GM12878 (cell line): ENCODE data around the gene MCF2L2. TPM values are rescaled to one million over a fixed set of nuclear protein-coding genes. Genes with fewer than 3 reads are reported as not detected.

ENCODE experiments used
- ATAC-seq: fragments of 200-7000 bp; cut with Tn5 transposase; 3 replicates; pipeline ENCODE4 v1.9.1; 2020; ENCODE audit warnings: mild to moderate bottlenecking, moderate library complexity
- BruUV-seq: library from RNA; stranded (reverse); fragments of 400-500 nt; replicated peaks from 2 replicates; lab custom pipeline; 2021; lab: Mats Ljungman, UMichigan
- CTCF ChIA-PET: fragments of 300-600 bp; sonication (Branson Sonifier 250); formaldehyde crosslinking; extraction: SDS; loops from one replicate; lab custom pipeline; 2021; ENCODE audit warnings: inconsistent platforms; lab: Yijun Ruan, JAX
- POLR2A ChIA-PET: fragments of 350-600 bp; formaldehyde crosslinking; extraction: SDS; loops from one replicate; lab custom pipeline; 2021; ENCODE audit warnings: inconsistent platforms; lab: Charles Lee
- RAD21 ChIA-PET: fragments of 300-600 bp; sonication (Branson Sonifier 250); formaldehyde crosslinking; loops from one replicate; lab custom pipeline; 2023; ENCODE audit warnings: antibody characterized with exemption; ENCODE audit not compliant: unreplicated experiment; lab: Charles Lee
- SMC1A ChIA-PET: fragments of 300-600 bp; sonication (Branson Sonifier 250); formaldehyde crosslinking; loops from one replicate; lab custom pipeline; 2023; ENCODE audit not compliant: unreplicated experiment, uncharacterized antibody; lab: Charles Lee
- DNase-seq: peaks from one replicate; pipeline ENCODE4 v3.0.0-alpha.2; 2011; ENCODE audit warnings: low read depth, low spot score
- FAIRE-seq: peaks from 3 replicates; lab custom pipeline; 2011; peaks lifted over from hg19 to GRCh38; lab: Jason Lieb, UNC
- H2AFZ ChIP-seq: 2 replicates; pipeline ENCODE4 v1.6.0; 2011; ENCODE audit warnings: low read depth, low read length, control low read depth; ENCODE audit not compliant: control insufficient read depth
- H3K27ac ChIP-seq: 2 replicates; pipeline ENCODE4 v1.5.1; 2011; ENCODE audit warnings: control low read depth; ENCODE audit not compliant: control insufficient read depth, insufficient read depth
- H3K27me3 ChIP-seq, 2 experiments: replicated peaks in 1 of 2; 2 replicates each; pipeline versions ENCODE4 v1.6.0 to v1.6.1; 2011; ENCODE audit warnings: low read length in 1 of 2; ENCODE audit not compliant: control insufficient read depth in 2 of 2, insufficient read depth in 2 of 2
- H3K36me3 ChIP-seq, 2 experiments: 2 replicates each; pipeline ENCODE4 v1.5.1; 2011; ENCODE audit warnings: low read length in 1 of 2; ENCODE audit not compliant: control insufficient read depth in 2 of 2, insufficient read depth in 2 of 2
- H3K4me1 ChIP-seq: 2 replicates; pipeline ENCODE4 v1.6.1; 2011; ENCODE audit warnings: mild to moderate bottlenecking, low read length, moderate library complexity, mixed read lengths; ENCODE audit not compliant: control insufficient read depth, insufficient read depth
- H3K4me2 ChIP-seq: 2 replicates; pipeline ENCODE4 v1.6.0; 2011; ENCODE audit warnings: control low read depth; ENCODE audit not compliant: control insufficient read depth, insufficient read depth
- H3K4me3 ChIP-seq: fragments of 200-600 bp; sonication (generic); 2 replicates; pipeline ENCODE4 v1.5.1; 2016
- H3K79me2 ChIP-seq: 2 replicates; pipeline ENCODE4 v1.6.0; 2011; ENCODE audit warnings: low read length; ENCODE audit not compliant: control insufficient read depth, insufficient read depth
- H3K9ac ChIP-seq: 2 replicates; pipeline ENCODE4 v1.8.0; 2011; ENCODE audit warnings: low read length, control low read depth, mixed read lengths; ENCODE audit not compliant: control insufficient read depth, insufficient read depth
- H3K9me3 ChIP-seq: replicated peaks from 3 replicates; pipeline ENCODE4 v1.5.1; 2011; ENCODE audit warnings: mild to moderate bottlenecking, low read length; ENCODE audit not compliant: control insufficient read depth, insufficient read depth
- H4K20me1 ChIP-seq: 2 replicates; pipeline ENCODE4 v1.6.0; 2011; ENCODE audit not compliant: control insufficient read depth, insufficient read depth
- ATF2 ChIP-seq: IDR thresholded peaks from 2 replicates; pipeline ENCODE4 v1.6.1; 2012; ENCODE audit warnings: low read length, inconsistent platforms
- CHD2 ChIP-seq: IDR thresholded peaks from 2 replicates; pipeline ENCODE4 v1.6.1; 2011; ENCODE audit warnings: low read depth, low read length, improper control_type of control experiment, borderline replicate concordance
- ELK1 ChIP-seq: IDR thresholded peaks from 2 replicates; pipeline ENCODE4 v1.6.1; 2012; ENCODE audit warnings: low read depth, low read length, improper control_type of control experiment
- HDAC6 ChIP-seq: fragments of 200-600 bp; sonication (generic); IDR thresholded peaks from one replicate; pipeline ENCODE4 v1.8.0; 2017; ENCODE audit warnings: antibody characterized with exemption; ENCODE audit not compliant: unreplicated experiment
- NFYB ChIP-seq: IDR thresholded peaks from 2 replicates; pipeline ENCODE4 v1.6.1; 2011; ENCODE audit warnings: low read depth, mild to moderate bottlenecking, low read length, improper control_type of control experiment, moderate library complexity; ENCODE audit not compliant: insufficient read depth
- NR2C2 ChIP-seq: IDR thresholded peaks from 2 replicates; pipeline ENCODE4 v1.6.1; 2011; ENCODE audit warnings: borderline replicate concordance, low read depth; ENCODE audit not compliant: control insufficient read depth, insufficient read length
- PKNOX1 ChIP-seq: fragments of 450-650 bp; IDR thresholded peaks from 2 replicates; pipeline ENCODE4 v1.6.1; 2016; ENCODE audit warnings: mild to moderate bottlenecking
- RBBP5 ChIP-seq: fragments of 200-600 bp; sonication (generic); conservative IDR thresholded peaks from 2 replicates; pipeline ENCODE4 v1.6.1; 2016
- SP1 ChIP-seq: IDR thresholded peaks from one replicate; pipeline ENCODE4 v1.6.1; 2011; ENCODE audit warnings: low read depth, low read length
- SPI1 ChIP-seq: IDR thresholded peaks from 2 replicates; pipeline ENCODE4 v1.6.1; 2011; ENCODE audit warnings: low read depth, mild to moderate bottlenecking, low read length, moderate library complexity, borderline replicate concordance; ENCODE audit not compliant: insufficient read depth
- TCF12 ChIP-seq: IDR thresholded peaks from 2 replicates; pipeline ENCODE4 v1.6.1; 2011; ENCODE audit warnings: low read depth, mild to moderate bottlenecking, low read length
- WRNIP1 ChIP-seq: IDR thresholded peaks from 2 replicates; pipeline ENCODE4 v1.6.1; 2011; ENCODE audit warnings: low read depth, low read length, improper control_type of control experiment, borderline replicate concordance
- ZNF592 ChIP-seq: fragments of 450-650 bp; IDR thresholded peaks from 2 replicates; pipeline ENCODE4 v1.6.1; 2017; ENCODE audit warnings: mild to moderate bottlenecking, moderate library complexity
- WGBS: methylation state at CpG from one replicate; pipeline ENCODE4 v1.1.6; 2016; ENCODE audit warnings: low lambda C conversion rate; ENCODE audit not compliant: insufficient replicate concordance, insufficient coverage; ENCODE audit errors: missing lambda C conversion rate; 5-methylcytosine and 5-hydroxymethylcytosine counted together
- in situ Hi-C: fragments of 300-500 bp; cut with MboI; formaldehyde crosslinking; loops from 9 replicates; pipeline ENCODE4 v1.14.3; 2018; ENCODE audit warnings: mixed read lengths
- intact Hi-C: fragments of 100-400 bp; cut with micrococcal nuclease; formaldehyde crosslinking; loops from one replicate; pipeline ENCODE4 v1.14.2; 2022; ENCODE audit not compliant: unreplicated experiment
- polyA plus RNA-seq, 11 experiments: library from polyadenylated mRNA; depleted of rRNA in 4 of 11; unstranded in 6 of 11; stranded (reverse) in 5 of 11; fragments of >200 nt; fragmentation: Nextera tagmentation in 4 of 11; fragmentation: Illumina TruSeq in 1 of 11; extraction: Ambion mirVana in 4 of 11; extraction: Trizol in 1 of 11; gene quantifications; 1 replicate in 1 of 11; 2 replicates in 10 of 11; pipeline versions ENCODE4 v1.2.1 to v1.2.3, GENCODE V29; 2011 to 2016; ENCODE audit warnings: inconsistent platforms in 2 of 11, missing spikeins in 2 of 11, low read depth in 1 of 11
- total RNA-seq, 4 experiments: library from RNA; depleted of rRNA in 3 of 4; stranded (reverse); fragments of >200 nt in 3 of 4; fragmentation: Illumina TruSeq in 1 of 4; extraction: Trizol in 1 of 4; gene quantifications; 2 replicates each; pipeline versions ENCODE4 v1.2.1 to v1.2.3, GENCODE V29; 2013 to 2021

Gene MCF2L2
- total and polyA plus RNA-seq, 10 of the 15 experiments (the other 5 are each of a cell fraction or from before 2014, with no cell fraction given): 0.37 to 2.8 (median 1.4) TPM

DNA sequence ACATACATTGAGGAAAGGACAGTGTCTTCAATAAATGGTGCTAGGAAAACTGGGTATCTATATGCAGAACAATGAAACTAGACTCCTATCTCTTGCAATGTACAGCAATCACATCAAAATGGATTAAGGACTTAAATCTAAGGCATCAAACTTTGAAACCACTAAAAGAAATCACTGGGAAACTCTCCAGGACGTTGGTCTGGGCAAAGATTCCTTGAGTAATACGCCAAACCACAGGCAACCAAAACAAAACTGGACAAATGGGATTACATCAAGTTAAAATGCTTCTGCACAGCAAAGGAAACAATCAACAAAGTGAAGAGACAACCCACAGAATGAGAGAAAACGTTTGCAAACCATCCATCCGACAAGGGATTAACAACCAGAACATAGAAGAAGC, 280.4 kb downstream of the MCF2L2 start:
- peaks cover 2% of the 10 kb centered on the region for H3K4me1 ChIP-seq
- no TSS peak for BruUV-seq
- H2AFZ ChIP-seq: no peak overlapping the region
- TF ChIP-seq ELK1 (no peak), RBBP5 (no peak), WRNIP1 (no peak), SP1 (no peak), CHD2 (no peak), ATF2 (no peak), NR2C2 (no peak), PKNOX1 (no peak), NFYB (no peak), HDAC6 (no peak), SPI1 (no peak), TCF12 (no peak), ZNF592 (no peak)
- no peak overlapping the region for H3K4me2 ChIP-seq
- ChIA-PET CTCF (interaction anchor here (1.0 to 2.0 kb wide), 3 partner anchors 24 to 37 kb away, joined by 3 to 6 read pairs (median 5); no protein-coding TSS in a partner anchor), RAD21 (interaction anchor here (1.1 kb wide), 1 partner anchor 14 kb away, joined by 3 read pairs; the partner anchor contains the start of gene LAMP3), SMC1A (interaction anchor here (1.0 kb wide), 1 partner anchor 15 kb away, joined by 4 read pairs; no protein-coding TSS in a partner anchor), POLR2A (interaction anchor here (1.0 kb wide), 1 partner anchor 18 kb away, joined by 3 read pairs; no protein-coding TSS in a partner anchor)
- in situ Hi-C loops (no loop called here), intact Hi-C loops (no loop called here)
- peaks cover 1 to 12% of the 10 kb centered on the region in 2 experiments; a peak in 3 of 4 replicates for H3K36me3 ChIP-seq
- no peak overlapping the region for H3K4me3 ChIP-seq
- H3K9ac ChIP-seq: no peak overlapping the region
- DNase-seq: no peak
- ATAC-seq: no peak
- WGBS: 51% methylated on average over 4 of the region's 4 CpGs
- no peaks in the 10 kb centered on the region for H3K27me3 ChIP-seq
- H3K79me2 ChIP-seq: no peaks in the 10 kb centered on the region
- no peaks in the 10 kb centered on the region; the same call in 2 of the 3 replicates for H3K9me3 ChIP-seq
- H3K27ac ChIP-seq: no peak overlapping the region
- H4K20me1 ChIP-seq: no peaks in the 10 kb centered on the region
- no peak for FAIRE-seq
